SIG-M5 treated with dmso at 0.1 percent for 504 hours (cell line): ENCODE data around the gene ITPR1.

ENCODE experiments used
- DNase-seq: peaks from one replicate; lab custom pipeline; 2025; ENCODE audit not compliant: unreplicated experiment; lab: John Stamatoyannopoulos, UW

Gene ITPR1

DNA sequence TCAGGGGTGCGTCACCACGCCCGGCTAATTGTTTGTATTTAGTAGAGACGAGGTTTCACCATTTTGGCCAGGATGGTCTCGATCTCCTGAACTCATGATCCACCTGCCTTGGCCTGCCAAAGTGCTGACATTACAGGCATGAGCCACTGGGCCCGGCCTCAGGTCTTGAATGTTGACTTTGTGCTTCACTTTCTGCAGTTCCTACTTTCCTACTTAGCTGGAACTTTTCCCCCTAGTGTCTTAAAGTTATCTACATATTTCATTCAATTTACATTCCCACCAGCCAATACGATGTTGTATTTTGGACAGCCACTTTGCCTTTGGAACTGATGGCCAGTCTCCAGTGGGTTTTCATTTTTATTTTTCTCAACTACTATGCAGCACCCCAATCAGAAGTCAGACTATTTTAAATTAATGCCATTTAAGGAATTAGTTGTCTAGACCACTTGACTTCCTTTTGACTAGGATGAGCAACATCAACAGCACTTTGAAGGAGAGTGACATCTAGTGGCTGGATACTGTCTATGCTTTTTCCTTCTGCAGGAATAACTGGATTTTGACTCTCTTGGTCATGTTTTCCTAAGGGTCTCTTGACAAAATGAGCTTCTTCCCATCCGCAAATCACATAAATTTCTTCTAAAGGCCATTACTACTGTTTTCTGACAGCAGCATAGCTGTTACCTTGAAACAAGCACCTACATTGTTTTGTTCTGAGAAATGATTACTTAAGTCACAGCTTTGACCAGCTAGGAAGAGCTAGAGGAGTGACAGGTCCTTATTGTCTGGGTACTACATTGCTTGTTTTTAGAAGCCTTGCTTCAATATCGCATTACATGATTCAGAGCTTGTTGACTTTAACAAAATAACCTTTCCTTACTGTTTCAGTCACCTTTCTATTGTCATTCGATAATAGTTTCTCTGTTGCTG, 140.2 kb downstream of the ITPR1 start:
- peak; percentile 80 for DNase-seq

GRCh38 chr3:4634894-4635293, 141.7 kb downstream of the ITPR1 start:
- no peak for DNase-seq

- DNase-seq, result no peak
Measured at GRCh38 chr3:4637265-4637664, 144.1 kb downstream of the ITPR1 start.

- no peak for DNase-seq
Measured at GRCh38 chr3:4641863-4642563, 148.9 kb downstream of the ITPR1 start.

DNA sequence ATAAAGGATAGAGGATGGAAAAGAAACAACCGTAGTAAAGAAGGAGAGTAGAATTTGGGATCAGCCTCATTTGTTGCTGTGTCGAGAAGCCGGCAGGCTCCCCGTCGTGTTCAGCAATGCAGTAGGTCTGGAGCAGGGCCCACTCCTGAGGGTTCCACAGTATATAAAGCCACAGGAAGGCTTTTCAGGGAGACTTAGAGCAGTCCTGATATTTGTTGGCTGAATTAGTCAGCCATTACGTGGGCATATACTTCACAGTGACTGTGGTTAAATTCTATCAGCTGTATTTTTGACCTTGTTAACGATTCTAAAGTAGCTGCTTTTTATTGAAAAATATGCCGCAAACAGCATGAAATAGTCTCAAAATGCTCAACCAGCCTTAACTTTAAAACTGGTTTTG, 149.5 kb downstream of the ITPR1 start:
- no peak for DNase-seq

DNA sequence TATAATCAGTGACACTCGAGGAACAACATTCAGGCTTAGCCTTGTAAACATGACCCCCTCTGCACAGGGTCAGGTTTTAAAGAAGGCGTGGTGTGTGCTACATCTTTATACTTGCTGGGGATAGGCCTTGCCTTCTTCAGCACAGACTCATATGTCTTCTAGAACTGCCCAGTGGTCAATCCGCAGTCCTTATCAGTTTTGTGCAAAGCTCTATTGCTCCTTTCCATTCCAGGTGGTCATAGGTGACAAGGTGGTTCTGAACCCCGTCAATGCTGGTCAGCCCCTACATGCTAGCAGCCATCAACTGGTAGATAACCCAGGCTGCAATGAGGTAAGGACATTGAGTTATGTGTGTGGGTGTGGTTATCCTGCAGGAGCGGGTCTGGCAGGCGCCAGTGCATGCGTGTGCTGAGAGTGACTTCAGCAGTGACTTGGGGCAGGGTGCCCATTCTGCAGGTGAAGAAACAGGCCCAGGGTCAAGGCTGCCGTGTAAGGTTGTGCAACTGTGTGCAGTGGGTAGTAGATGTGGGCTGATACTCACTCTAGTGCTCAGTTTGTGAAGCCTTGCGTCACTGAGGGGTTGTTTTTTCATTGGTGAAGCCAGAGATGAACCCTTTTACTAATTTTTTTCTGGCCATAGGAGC, 150.9 kb downstream of the ITPR1 start:
- DNase-seq, result no peak

DNA sequence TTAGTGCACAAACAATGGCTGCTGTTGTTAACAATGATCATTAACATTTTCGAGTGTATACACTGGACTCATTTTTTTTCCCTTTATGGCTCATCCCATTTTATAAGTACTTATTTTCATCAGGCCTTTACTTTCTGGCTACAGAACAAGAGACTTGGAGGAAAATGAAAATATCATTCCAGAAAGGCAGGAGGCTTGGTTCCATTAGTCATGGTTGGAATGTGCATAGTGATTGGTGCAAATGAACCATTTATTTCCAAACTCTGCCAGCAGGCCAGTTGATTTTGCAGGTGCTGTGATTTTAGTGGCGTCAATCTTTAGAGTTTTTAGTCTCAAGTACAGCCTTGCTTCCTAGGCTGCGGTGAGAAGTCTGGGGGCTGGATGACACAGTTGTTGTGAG, 151.8 kb downstream of the ITPR1 start:
- no peak for DNase-seq

DNA sequence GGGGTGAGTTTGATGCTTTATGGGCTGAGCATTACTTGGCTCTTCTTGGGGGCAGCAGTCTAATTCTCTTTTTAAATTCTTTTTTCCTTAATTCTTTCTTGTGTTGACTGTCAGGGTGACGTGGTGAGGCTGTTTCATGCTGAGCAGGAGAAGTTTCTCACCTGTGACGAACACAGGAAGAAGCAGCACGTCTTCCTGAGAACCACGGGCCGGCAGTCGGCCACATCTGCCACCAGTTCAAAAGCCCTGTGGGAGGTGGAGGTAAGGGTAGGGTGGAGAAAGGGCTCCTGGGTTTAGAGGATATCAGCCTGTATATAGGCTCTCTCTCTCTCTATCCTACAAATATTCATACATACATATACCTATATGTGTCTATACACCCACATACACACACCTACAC, 152.3 kb downstream of the ITPR1 start:
- DNase-seq, result no peak

- no peak for DNase-seq
Measured at GRCh38 chr3:4647411-4647810, 154.3 kb downstream of the ITPR1 start.

DNA sequence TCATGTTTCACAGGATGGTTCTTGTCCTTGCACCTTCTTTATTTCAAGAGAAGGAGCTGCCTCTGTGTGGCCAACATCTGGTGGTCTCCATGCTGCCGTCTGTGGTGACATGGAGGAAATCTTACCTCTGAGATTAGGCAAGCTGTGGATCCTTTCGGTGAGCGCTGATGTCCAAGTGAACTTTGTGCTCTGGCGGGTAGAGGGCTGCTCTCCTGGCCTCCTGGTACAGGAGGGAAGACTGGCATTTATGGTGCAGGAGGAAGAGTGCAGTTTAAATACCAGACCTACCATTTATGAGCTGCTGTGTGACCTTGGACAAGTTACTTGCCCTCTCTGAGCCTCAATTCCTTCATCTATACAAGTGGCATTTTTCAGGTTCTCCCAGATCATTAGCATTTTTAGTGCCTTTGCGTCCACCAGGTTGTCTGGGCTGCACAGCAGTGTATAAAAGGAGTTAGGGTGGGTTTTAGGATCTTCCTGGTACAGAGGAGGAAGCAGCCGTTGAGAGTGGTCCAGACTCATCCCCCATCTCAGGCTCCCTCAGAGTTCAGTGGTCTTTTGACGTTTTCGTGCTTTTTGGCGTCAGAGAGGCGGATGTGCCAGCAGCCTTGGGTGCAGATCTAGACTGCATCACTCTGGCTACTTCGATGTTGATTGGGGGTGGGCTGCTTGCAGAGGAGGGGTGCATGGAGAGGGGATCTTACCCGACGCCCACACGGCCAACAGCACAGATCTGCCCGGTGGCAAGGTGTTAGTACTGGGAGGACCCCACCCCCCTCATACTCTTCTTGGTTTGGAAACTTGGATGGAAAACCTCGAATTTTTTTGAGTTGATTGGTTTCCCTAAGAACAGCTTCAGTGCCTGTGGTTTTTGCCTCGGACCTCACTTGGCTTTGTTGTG, 162.2 kb downstream of the ITPR1 start:
- no peak for DNase-seq

- peak; percentile 36 for DNase-seq
Measured at GRCh38 chr3:4656059-4656458, 162.9 kb downstream of the ITPR1 start.

GRCh38 chr3:4656626-4657328, 163.6 kb downstream of the ITPR1 start:
- DNase-seq, result no peak

DNA sequence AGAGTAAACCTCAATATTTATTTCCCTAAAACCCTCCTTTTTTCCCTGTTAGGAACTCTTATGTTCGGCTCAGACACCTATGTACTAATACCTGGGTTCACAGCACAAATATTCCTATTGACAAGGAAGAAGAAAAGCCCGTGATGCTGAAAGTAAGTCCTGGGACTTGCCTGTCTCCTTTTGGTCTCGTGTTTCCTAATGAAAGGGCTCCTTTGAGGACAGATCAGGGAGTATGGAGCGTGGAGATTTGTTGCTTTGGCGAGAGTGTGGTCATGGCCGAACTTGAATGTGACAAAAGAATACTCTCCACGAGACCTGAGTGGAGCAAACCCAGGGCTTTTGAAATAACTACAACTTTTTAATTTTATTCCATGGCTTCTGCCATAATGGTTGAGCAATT, 167.8 kb downstream of the ITPR1 start:
- DNase-seq, result no peak

DNA sequence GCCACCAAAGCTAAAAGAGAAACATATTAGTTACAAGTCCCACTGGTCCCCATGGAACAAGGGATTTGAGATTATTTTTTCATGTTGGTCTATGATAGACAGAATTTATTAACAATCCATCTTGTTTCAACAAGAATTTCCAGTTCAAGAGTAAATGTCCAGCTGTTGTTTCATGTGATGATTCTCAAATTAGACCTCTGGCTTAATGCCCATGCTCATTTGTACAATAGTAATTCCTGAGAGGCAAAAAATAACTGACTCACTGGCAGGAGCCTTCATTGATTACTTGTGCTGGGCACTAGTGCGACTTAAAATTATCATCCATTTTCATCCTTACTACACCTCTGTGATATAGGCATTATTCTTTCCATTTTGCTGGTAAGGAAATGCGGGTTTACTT, 171.3 kb downstream of the ITPR1 start:
- DNase-seq, result no peak

DNA sequence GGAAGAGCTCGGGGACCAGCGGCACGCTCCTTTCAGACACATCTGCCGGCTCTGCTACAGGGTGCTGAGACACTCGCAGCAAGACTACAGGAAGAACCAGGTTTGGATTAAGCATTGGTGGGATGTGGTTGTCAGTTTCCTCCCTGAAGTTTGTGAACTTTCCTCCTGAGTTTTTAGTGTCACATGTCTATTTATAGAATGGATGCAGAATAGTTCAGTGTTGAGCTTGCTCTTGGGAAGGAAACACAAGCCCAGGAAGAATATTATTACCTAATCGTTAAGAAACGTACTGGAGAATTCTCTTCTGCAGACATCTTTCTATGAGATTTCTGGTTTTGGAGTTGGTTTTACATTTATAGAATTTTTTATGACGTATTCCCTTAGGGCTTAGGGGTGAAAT, 172.0 kb downstream of the ITPR1 start:
- DNase-seq, result no peak

GRCh38 chr3:4666071-4666470, 172.9 kb downstream of the ITPR1 start:
- no peak for DNase-seq

- no peak for DNase-seq
Measured at GRCh38 chr3:4670352-4670751, 177.2 kb downstream of the ITPR1 start.

GRCh38 chr3:4672725-4673275, 179.7 kb downstream of the ITPR1 start:
- DNase-seq, result no peak

GRCh38 chr3:4674216-4674615, 181.1 kb downstream of the ITPR1 start:
- no peak for DNase-seq

GRCh38 chr3:4675704-4676103, 182.6 kb downstream of the ITPR1 start:
- no peak for DNase-seq
